Right lobe of liver (tissue), 4 donors: ENCODE data around the gene ANKRD44.

Source experiments
- CTCF ChIP-seq, 4 donors: fragments of 200-600 bp in 3 of 4; fragments of 450-650 bp in 1 of 4; IDR thresholded peaks; one replicate each; pipeline versions ENCODE4 v1.5.1 to v1.8.0; 2016 to 2022; ENCODE audit warnings: antibody characterized with exemption in 4 of 4, mild to moderate bottlenecking in 2 of 4
- POLR2A ChIP-seq: fragments of 450-650 bp; IDR thresholded peaks from one replicate; pipeline ENCODE4 v1.6.1; 2017; ENCODE audit warnings: antibody characterized with exemption, mild to moderate bottlenecking
- donor health status: DM: no; HTN: no; CAD: no.
- donor health status: DM: no; HTN: no; CAD: no.
- donor health status: DM: no; HTN: yes; CAD: no.

GRCh38 chr2:197042739-197043196 lies 267.8 kb downstream of the ANKRD44 start:
- no peak for TF ChIP-seq POLR2A
- TF ChIP-seq CTCF (IDR thresholded peaks at IDR 0.05), result no peak
